Progenitor cell of endocrine pancreas (in vitro differentiated cells): ENCODE measurements around the gene ANKMY1. TPM values are rescaled to one million over a fixed set of nuclear protein-coding genes. Genes with fewer than 3 reads are reported as not detected.

ENCODE experiments used
- DNase-seq: peaks from one replicate; pipeline ENCODE4 v3.0.0; 2021; ENCODE audit warnings: low spot score; ENCODE audit not compliant: unreplicated experiment
- H3K27ac Mint-ChIP-seq: 2 replicates; pipeline ENCODE4 v1.8.0; 2021; ENCODE audit warnings: mild to moderate bottlenecking, moderate library complexity, mixed read lengths
- H3K27me3 Mint-ChIP-seq: 2 replicates; pipeline ENCODE4 v1.8.0; 2021; ENCODE audit warnings: mixed read lengths
- H3K36me3 Mint-ChIP-seq: 2 replicates; pipeline ENCODE4 v1.8.0; 2022; ENCODE audit warnings: mixed read lengths; ENCODE audit not compliant: insufficient read depth
- H3K4me1 Mint-ChIP-seq: 2 replicates; pipeline ENCODE4 v1.8.0; 2021; ENCODE audit warnings: low read depth, mixed read lengths
- H3K4me3 Mint-ChIP-seq: 2 replicates; pipeline ENCODE4 v1.8.0; 2021; ENCODE audit warnings: low read depth, mild to moderate bottlenecking, moderate library complexity, mixed read lengths
- H3K9me3 Mint-ChIP-seq: 2 replicates; pipeline ENCODE4 v1.8.0; 2021; ENCODE audit warnings: low read depth, mixed read lengths
- CTCF ChIP-seq: fragments of 200-600 bp; sonication (generic); IDR thresholded peaks from one replicate; pipeline ENCODE4 v1.5.0; 2021; ENCODE audit warnings: antibody characterized with exemption, mild to moderate bottlenecking; ENCODE audit not compliant: unreplicated experiment
- total RNA-seq: library from RNA; stranded (reverse); gene quantifications from 2 replicates; pipeline ENCODE4 v1.2.1, GENCODE V29; 2021

The ANKMY1 gene
- total RNA-seq, 1 donor from 2014 or later, result 29.2 TPM

GRCh38 chr2:240593703-240594451 is 36.1 kb upstream of the ANKMY1 start:
- DNase-seq, result no peak
- H3K4me3 Mint-ChIP-seq, result no peak overlapping the region
- no peaks in the 10 kb centered on the region for H3K4me1 Mint-ChIP-seq
- no peak overlapping the region for H3K27ac Mint-ChIP-seq
- no peaks in the 10 kb centered on the region for H3K36me3 Mint-ChIP-seq
- no peaks in the 10 kb centered on the region for H3K27me3 Mint-ChIP-seq
- no peak for TF ChIP-seq CTCF
- H3K9me3 Mint-ChIP-seq, result no peaks in the 10 kb centered on the region

DNA sequence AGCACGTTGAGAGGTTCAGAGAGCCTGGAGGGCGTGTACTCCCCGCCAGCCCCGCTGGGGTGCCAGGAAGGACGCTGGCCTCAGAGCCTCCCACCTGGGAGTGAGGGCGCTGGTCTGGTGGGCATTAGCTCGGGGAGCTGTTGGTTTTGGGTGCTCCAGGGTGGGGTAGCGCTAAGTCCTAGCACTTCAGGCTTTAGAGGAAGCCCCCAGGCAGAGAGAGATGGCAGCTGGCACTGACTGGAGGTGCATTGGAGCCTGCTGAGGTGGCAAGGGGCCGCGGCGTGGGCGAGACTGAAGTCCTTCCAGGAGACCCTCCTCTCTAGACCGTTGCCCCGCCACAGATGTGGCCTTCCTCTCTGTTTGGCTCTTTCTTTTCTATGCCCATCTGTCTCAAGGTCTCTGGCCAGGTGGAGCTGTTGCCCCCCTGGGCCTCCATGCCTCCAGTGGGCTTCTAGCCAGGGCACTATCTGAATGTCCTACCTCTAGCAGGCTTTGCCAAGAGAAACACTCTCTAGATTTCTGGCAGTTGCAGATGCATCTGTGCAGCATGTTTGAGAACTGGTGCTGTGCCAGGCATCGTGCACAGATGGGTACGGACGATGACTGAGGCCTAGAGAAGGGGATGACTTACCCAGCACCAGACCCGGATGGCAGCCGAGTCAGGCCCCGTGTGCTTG is 35.4 kb upstream of the ANKMY1 start:
- peaks cover 4% of the 10 kb centered on the region for H3K4me1 Mint-ChIP-seq
- no peak for DNase-seq
- no peak for TF ChIP-seq CTCF
- H3K4me3 Mint-ChIP-seq, result no peak overlapping the region
- no peaks in the 10 kb centered on the region for H3K27me3 Mint-ChIP-seq
- peak overlapping the region; percentile 24 for H3K27ac Mint-ChIP-seq
- no peaks in the 10 kb centered on the region for H3K9me3 Mint-ChIP-seq
- H3K36me3 Mint-ChIP-seq, result no peaks in the 10 kb centered on the region

GRCh38 chr2:240591784-240592183 is 34.0 kb upstream of the ANKMY1 start:
- no peak for DNase-seq
- TF ChIP-seq CTCF, result no peak
- Mint-ChIP-seq H3K4me3 (no peak overlapping the region), H3K27me3 (no peaks in the 10 kb centered on the region), H3K9me3 (no peaks in the 10 kb centered on the region), H3K27ac (no peak overlapping the region), H3K4me1 (peaks cover 15% of the 10 kb centered on the region), H3K36me3 (no peaks in the 10 kb centered on the region)

DNA sequence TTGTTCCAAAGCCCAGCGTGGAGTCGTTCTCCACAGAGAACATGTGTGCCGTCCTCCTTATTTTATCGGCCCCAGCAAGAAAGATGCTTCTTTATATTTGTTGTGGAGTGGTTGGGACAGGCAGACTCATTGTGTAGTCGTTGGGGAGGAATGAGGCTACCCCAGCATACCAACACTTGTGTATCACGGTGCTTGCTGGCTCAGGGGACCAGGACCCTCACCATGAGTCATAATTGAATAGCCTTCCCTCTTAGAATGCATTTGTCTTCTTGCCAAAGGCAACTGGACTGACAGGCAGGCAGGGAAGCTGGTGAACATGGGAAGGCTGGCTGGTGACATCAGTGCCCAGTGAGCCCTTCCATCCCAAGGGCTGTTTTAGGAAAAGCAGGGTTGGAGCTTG is 33.4 kb upstream of the ANKMY1 start:
- peaks cover 15% of the 10 kb centered on the region for H3K4me1 Mint-ChIP-seq
- TF ChIP-seq CTCF, result no peak
- H3K27me3 Mint-ChIP-seq, result no peaks in the 10 kb centered on the region
- DNase-seq, result no peak
- H3K9me3 Mint-ChIP-seq, result no peaks in the 10 kb centered on the region
- H3K36me3 Mint-ChIP-seq, result no peaks in the 10 kb centered on the region
- H3K27ac Mint-ChIP-seq, result no peak overlapping the region
- H3K4me3 Mint-ChIP-seq, result no peak overlapping the region

- Mint-ChIP-seq H3K9me3 (no peaks in the 10 kb centered on the region), H3K4me3 (no peak overlapping the region), H3K27ac (no peak overlapping the region), H3K4me1 (peaks cover 18% of the 10 kb centered on the region), H3K27me3 (no peaks in the 10 kb centered on the region), H3K36me3 (no peaks in the 10 kb centered on the region)
- DNase-seq, result no peak
- no peak for TF ChIP-seq CTCF
Observed at GRCh38 chr2:240590681-240591111, 32.9 kb upstream of the ANKMY1 start.
